CD4-positive, alpha-beta T cell treated with Interleukin-12 subunit alpha and Interleukin-12 subunit beta, for 1 hour (primary cell): ENCODE results near the gene PRMT9.
A peak's percentile ranks its signal among the peaks of the same experiment; 100 is the strongest.

Experiments
- DNase-seq: peaks from one replicate; pipeline ENCODE4 v3.0.0-alpha.2; 2020

PRMT9 gene

DNA sequence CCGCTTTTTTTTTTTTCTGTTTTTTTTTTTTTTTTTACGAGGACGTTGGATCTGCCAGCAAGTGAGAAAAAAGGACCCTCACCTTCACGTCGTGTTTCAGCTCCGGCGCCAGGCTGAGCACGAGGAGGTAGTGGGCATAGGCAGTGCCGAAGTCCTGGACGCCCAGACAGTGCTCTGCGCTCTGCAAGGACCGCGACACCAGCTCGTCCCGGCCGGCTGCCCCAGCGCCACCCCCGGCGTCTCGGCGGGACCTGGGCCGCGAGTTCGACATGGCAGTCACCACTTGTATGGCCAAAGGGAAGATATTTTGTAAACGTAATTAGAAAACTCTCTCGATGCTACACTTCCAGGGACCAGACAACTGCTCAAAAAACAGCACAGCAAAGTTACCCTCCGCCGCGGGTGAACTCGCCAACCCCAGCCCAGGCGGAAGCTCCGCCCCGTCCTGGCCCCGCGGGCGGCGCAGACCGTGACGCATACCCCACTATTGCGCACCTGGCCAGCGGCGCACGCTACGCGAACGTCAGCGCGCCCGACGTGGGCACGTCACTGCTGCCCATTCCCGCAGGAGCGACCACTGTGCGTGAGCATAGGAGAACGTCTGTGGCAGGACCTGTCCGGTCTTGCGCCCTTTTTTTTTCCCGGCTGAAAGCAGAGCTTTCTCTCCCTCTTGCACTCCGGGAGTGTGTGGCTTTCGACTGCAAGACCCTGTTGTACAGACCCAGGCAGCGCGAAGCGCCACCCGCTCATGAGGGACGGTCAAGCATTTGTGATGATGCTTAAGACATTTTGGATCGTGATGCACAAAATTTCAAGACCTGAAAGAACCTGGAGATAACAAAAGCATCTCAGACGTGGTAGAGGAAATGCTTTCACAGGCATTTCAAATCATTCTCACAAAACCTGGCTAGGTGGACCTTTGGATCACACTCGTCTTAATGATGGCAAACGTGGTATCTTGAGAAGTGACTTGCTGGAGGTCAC, at the start of gene PRMT9:
PRMT9 (minus strand) TSS at position 447 of the 984 bp plus-strand sequence; CDS start at position 271, 176 bp downstream.
- peak; percentile 86 for DNase-seq

GRCh38 chr4:147732518-147733235, 48.7 kb upstream of the PRMT9 start:
- DNase-seq = peak; percentile 12

DNA sequence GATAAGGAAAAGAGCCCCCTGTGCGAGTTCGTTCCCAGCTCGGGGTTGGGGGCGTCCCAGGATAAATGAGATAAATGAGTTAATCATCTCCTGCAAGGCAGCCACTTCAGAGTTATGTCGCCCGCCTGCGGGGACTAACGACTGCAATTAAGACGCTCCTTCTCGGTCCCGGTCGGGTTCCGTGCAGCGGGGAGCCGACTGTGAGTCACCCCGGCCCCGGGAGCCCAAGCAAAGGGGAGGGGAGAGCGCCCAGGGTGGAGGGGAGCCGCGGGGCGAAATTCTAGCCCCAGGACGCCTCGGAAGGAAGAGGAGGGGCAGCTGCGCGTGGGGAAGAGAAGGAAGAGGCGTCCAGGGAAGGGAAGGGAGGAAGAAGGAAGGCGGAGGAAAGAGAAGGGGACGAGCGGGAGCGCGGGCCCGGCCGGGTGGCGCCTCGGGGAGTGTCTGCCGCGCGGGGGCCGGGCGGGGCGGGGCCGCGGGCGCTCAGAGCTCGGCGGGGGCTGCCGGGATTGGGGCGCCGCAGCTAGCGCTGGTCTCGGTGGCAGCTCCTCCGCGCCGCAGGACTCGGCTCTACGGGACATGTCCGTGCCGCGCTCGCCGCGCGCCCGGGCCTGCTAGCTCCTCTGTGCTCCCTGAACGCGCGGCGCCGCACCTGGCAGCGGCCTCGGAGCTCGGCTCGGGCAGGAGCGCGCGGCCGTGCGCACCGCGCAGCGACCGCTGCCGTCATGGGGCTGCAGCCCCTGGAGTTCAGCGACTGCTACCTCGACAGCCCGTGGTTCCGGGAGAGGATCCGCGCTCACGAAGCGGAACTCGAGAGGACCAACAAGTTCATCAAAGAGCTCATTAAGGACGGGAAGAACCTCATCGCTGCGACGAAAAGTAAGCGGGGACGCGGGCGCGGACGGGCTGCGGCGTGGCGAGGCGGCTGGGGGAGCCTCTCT, 47.9 kb upstream of the PRMT9 start, which contains the start of gene ARHGAP10:
ARHGAP10 (plus strand) TSS at position 509 of the 938 bp plus-strand sequence; CDS start at position 723, 214 bp downstream.
- peak; percentile 68 for DNase-seq

GRCh38 chr4:147730333-147730732, 46.4 kb upstream of the PRMT9 start:
- no peak for DNase-seq

GRCh38 chr4:147727476-147728028, 43.6 kb upstream of the PRMT9 start:
- no peak for DNase-seq

- DNase-seq = no peak
Measured at GRCh38 chr4:147725673-147726072, 41.7 kb upstream of the PRMT9 start.

- no peak for DNase-seq
Measured at GRCh38 chr4:147724468-147725201, 40.7 kb upstream of the PRMT9 start.

- no peak for DNase-seq
Measured at GRCh38 chr4:147723326-147723725, 39.4 kb upstream of the PRMT9 start.

DNA sequence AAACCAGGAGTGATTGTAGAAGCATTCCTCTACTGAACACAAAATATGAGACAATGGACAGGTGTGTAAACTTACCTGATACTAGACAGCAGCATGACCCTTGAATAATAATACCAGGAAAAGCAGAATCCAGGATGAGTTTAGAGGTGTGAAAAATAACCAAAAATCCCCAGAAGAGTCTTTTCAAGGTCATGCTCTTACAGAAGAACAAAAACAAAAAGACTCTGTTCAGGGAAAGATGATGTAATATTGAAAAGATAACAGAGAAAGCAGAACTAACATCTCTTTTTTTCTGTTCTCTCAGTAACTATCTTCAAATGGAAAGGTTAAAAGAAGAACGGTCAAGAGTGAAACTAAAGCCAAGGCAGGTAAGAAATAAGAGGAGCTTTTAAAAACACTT, 33.9 kb upstream of the PRMT9 start:
- no peak for DNase-seq

- DNase-seq = no peak
Measured at GRCh38 chr4:147714575-147715401, 30.8 kb upstream of the PRMT9 start.

GRCh38 chr4:147709999-147710398, 26.0 kb upstream of the PRMT9 start:
- DNase-seq = no peak

GRCh38 chr4:147707892-147708672, 24.1 kb upstream of the PRMT9 start:
- DNase-seq = peak; percentile 71

DNA sequence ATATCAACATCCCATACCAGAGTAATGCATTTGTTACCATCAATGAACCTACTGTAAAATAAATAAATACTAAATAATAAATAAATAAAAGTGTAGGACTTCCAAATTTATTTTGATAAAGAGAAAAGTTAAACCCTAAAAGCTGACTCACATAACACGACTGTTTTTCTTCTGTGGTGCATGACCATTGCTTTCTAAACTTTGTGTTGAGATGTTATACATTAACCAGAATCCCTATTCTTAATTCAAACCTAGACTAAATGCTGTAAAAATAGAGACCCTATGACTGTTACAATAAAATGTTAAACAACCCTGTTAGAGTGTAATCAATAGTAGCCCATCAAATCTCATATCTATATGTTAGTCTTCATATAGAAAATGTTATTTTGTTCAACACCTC, 20.9 kb upstream of the PRMT9 start:
- no peak for DNase-seq

DNA sequence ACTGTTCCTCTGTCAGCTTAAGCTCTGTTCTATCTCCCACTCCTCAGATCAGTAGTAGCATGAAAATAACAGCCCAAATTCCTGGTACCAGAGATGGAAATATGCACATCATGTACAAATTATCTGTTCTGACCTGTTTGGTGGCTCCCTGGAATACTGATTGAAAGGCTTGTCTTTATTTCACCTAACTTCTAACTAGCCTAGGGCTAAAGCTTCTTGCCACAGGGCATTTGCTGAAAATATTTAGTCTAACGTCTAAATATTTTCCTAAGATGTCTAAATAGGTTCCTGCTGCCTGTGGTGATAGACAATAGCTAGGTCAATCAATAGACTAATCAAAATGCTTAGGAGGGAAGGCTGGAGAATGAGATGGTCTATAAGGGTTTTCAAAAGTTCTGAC, 12.9 kb upstream of the PRMT9 start:
- DNase-seq = no peak

DNA sequence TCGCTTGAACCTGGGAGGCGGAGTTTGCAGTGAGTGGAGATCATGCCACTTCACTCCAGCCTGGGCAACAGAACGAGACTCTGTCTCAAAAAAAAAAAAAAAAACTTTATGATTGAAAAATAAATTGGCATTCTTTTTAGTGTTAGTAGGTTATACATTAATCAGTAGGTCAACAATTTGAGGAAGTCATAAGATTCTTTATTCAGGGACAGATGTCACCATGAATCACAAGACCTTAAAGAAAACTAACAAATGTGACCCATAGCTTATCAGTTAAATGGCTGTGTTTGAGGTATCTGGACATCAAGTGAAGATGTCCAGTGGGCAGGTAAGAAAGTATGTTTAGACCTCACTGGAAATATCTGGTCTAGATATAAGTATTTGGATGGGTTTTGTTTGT, 9.3 kb upstream of the PRMT9 start:
- no peak for DNase-seq

GRCh38 chr4:147691820-147692219, 7.9 kb upstream of the PRMT9 start:
- DNase-seq = no peak

- peak; percentile 8 for DNase-seq
Measured at GRCh38 chr4:147689067-147689466, 5.1 kb upstream of the PRMT9 start.

DNA sequence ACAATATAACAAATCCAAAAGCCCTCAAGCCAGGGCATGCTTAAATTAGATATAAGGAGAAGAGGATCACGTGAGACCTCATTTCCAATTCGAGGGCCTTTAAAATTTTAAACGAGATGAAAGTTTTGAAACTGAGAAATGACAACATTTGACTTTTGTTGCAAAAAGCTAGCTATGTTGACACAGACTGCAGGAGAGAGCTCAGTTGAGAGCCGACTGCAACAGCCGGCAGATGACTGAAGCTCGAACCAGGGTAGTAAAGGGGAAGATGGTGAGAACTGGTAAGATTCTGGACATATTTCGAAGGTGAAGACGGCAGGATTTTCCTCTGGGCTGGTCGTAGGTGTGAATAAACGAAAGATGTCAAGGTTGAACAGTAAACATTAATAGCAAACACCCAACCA, 773 bp downstream of the PRMT9 start:
- peak; percentile 11 for DNase-seq

DNA sequence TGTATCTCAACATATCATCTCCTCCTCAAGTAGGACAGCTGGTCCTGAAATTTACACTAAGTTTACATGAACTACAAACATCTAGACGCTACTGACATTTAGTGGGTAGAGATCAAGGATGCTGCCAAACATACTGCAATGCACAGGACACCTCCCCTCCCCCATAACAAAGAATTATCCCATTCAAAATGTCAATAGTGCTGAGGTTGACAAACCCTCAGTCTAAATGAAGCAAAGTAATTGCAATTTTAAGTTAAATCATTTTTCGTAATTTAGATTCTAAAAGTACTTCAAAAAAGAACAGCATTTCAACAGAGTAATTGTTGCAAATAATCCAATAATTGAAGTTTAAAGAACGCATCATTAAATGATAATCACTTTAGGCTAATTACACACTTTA, 1.2 kb downstream of the PRMT9 start:
- DNase-seq = no peak
